GM19099 (cell line): ENCODE results near the gene MMP2.

ENCODE experiments used
- POLR2A ChIP-seq: IDR thresholded peaks from 3 replicates; pipeline ENCODE4 v1.6.1; 2011; ENCODE audit warnings: low read depth; ENCODE audit not compliant: insufficient read length; ENCODE audit errors: extremely low read depth

Gene MMP2

DNA sequence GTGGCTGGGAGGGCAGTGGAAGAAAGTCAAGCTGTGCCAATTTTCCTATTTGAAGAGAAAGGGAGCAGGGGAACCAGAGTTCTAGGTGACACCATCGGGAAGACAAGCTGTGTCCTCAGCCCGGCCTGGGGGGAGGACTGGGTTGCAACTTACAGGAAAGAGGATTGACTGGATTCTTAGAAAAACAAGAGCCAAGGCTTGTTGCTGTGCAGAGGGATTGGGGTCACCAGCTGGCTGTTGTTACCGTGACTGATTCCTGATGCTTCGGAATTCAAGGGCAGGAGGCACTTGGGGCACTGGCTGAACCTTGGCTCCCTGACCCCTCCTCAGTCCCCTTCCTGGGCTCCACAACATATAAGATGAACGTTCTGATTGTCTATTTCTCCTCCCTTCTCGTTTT, 16.8 kb upstream of the MMP2 start:
- no peak for TF ChIP-seq POLR2A

DNA sequence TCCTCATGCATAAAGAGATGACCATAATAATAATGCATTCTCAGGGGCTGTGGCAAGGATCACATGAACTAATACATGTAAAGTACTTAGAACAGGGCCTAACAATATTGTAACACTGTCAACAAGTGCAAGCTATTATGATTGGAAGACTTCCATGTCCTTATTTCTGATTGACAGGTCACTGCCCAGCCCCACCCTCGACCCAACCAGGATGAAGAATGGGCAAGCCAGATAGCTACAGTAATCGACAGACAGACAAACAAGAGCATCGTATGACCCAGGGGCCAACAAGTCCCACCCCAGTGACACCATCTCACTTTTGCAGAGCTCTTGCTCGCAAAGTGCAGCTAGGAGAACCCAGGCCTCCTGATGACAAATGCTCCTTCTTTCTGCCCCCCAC, 14.6 kb upstream of the MMP2 start:
- no peak for TF ChIP-seq POLR2A

DNA sequence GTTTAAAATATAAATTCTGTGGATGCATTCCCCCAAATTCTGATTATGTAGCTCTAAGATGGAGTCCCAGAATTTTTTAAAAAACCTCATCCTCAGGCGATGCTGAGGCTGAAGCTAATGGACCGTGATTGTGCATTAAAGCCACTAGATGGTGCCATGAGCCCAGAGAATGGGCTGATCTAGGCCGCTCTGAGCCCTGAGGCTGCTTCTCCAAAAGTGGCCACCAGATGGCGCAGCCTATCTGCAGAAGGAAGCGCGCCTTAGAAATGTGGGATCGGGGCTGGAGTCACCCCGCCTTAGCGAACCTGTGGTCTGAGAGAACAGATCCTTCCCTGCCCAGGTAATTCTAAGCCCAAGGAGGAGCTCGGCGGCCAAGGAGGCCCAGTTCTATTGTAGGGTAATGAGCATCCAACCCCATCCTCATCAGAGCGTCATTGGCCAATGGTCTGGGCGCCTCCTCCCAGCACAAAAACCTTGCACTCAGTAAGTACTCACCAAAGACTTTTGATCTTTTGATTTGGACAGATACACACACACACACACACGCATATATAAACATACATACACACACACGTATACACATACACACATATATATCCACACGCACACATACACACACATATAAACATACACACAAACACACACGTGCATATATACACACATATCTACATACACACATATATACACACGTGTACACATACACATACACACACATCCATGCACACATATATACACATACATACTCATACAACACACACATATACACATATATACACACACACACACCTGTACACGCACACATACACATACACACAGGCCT, 13.7 kb upstream of the MMP2 start:
- no peak for TF ChIP-seq POLR2A

DNA sequence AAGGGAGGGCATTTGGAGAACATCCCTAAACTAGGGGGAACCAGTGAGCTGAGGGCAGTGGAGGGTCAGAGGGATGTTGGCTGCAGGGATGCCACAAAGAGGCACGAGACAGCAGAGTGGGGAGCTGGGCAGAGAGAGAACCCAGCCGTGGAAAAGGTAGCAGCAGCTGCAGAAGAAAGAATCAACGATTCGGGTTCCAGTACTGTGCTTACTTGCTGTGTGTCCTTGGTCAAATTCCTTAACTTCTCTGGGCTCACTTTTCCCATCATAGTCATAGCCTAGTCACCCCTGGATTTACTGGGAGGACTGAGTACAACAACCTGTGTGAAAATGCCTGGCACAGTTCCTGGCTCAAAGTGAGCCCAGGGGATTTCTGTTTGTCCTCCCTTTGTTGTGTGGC, 12.8 kb upstream of the MMP2 start:
- TF ChIP-seq POLR2A, result no peak

DNA sequence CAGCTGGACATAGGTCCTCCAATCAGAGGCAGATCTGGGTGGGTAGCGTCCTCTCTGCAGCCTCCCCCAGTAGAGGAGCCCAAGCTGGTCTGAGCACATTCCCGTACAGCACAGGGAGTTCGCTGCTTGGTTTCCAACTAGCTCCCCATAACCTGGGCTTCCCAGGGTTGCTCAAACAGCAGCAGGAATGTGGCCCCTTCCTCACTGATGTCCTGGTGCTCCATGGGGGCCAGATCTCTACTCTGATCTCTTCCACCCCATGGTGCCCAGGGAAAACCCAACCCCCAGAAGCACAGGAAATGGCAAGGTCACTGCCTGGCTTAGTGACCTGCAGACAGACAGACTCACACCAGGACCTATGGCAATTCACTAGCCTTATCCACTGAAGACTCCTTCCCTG, 11.1 kb upstream of the MMP2 start:
- no peak for TF ChIP-seq POLR2A

DNA sequence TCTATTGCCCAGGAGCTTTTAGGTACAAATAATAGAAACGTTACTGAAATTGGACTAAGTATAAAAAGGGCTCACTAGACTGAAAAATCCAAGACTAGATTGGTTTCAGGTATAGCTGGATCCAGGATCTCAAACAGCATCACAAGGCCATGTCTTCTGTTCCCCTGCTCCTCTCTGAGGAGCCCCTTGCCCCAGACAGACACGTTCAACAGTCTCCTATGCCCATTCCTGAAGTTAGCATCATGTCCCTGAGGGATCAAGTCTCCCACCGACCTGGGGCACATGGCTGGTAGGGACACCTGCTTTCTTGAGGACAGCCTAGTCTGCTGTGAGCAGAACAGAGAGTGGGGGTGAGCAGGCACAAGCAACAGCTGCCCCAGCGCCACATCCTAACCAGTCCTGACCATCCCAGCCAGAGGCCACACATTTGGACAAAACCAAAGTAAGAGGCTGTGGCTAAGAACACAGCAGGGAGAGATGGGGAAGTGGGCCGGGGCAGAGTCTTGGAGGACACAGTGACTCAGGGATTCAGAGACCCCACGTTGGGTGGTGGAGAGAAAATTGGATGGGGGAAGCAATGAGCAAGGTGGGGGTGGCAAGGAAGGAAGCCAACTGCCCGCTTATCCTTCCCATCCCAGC, 10.5 kb upstream of the MMP2 start:
- no peak for TF ChIP-seq POLR2A

DNA sequence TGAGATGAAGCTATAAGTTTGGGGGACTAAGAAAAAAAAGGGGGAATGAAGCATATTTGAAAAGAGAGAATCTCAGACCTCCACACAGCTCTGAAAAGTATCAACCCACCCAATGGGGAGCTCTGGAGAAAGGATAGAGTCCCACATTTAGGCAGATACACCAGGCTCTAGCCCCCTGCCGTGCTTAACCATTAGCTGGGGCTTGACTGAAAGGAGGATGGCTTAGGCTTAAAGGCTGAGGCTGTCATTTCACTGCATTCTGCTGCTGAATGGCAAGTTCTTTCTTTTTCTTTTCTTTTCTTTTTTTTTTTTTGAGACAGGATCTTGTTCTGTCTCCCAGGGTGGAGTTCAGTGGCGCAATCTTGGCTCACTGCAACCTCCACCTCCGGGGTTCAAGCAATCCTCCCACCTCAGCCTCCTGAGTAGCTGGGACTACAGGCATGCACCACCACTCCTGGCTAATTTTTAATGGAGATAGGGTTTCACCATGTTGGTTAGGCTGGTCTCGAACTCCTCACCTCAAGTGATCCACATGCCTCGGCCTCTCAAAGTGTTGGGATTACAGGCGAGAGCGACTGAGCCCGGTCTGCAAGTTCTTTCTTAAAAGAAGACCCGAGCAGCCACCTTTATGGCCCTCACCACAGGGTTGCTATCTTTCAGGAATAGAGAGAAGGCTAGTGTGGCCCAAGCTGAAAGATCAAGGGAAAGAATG, 9.0 kb upstream of the MMP2 start:
- TF ChIP-seq POLR2A, result no peak

DNA sequence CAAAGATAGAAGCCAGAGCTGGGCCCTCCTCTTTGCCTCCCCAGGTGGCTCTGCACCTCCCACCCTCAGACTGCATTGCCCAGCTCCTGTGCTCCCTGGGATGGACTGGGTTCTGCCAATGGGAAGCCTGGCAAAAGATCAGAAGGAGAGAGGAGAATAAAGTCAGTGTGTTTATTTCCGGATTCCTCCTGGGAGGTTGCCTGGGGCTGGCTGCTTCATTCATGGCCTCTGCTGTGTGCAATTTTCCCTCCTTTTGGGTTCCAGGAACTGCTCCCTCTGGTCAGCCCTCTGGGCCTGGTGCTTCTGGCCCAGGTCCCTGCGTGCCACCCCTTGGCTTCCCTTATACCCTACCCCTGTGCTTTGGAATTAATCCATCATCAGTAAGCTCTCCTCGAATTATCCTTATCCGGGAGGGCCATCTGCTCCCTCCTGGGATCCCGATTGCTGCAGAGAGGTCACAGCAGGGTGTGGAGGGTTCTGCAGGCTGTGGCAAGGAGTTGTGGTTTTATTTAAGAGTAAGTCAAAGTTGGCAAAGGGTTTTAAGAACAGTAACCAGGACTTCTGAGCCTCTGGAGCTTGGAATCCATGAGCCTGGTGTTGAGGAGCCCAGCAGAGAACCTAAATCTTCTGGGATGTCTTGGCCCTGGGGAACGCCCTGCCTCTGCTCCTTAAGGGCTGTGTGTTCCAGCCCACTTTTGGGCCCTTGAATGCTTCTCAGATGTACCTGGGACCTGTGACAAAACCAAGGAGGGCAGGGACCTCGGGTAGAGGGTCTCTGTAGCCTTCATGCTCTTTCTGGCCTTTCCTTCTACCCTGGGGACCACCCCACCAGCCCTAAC, 8.2 kb upstream of the MMP2 start:
- TF ChIP-seq POLR2A, result no peak

DNA sequence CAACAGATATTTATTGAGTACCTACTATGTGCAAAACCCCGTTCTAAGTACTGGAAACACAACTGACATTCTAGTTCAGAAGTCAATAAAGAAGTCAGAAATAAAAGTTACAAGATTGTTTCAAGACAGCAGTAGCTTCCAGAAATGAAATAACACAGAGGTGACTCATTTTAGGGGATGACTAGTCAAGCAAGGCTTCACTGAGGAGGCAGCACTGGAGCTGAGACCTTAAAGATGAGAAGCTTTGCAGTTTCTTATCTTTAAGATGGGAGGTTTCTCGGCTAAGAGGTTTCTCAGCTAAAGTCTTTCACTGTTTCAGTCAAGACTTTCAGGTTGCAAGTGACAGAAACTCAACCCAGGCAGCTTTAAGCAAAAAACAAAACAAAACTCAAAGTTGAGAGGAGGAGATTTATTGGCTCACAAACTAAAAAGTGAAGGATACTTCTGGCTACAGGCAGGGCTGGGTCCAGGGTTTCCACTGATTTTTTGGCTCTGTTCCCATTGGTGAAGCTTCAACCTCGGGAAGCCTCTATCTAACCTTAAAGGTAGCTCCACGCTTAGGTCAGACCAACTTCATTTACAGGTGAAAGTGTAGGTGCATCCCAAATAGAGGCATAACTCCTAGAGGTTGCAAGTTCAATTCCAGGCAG, 7.4 kb upstream of the MMP2 start:
- no peak for TF ChIP-seq POLR2A

DNA sequence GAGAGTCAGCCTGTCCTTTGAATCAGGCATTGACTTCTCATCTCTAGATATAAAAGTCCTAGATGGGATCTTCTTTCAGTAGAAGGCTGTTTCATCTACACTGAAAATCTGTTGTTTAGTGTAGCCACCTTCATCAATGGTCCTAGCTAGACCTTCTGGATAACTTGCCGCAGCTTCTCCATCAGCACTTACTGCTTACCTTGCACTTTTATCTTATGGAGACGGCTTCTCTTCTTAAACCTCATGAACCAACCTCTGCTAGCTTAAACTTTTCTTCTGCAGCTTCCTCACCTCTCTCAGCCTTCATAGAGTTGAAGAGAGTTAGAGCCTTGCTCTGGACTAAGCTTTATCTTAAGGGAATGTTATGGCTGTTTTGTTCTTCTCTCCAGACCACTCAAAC, 5.4 kb upstream of the MMP2 start:
- no peak for TF ChIP-seq POLR2A

DNA sequence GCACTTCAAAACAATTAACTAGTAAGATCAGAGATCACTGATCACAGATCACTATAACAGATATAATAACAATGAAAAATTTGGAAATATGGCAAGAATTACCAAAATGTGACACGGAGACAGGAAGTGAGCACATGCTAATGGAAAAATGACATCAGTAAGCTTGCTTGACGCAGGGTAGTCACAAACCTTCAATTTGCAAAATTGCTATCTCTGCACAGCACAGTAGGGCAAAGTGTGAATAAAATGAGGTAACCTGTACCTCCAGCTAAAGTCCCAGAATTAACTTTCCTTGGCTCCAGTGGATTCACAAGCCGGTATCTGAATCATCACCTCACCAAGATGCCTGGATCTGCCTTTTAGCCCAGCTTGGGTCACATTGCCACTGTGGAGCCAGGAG, 4.2 kb upstream of the MMP2 start:
- no peak for TF ChIP-seq POLR2A

DNA sequence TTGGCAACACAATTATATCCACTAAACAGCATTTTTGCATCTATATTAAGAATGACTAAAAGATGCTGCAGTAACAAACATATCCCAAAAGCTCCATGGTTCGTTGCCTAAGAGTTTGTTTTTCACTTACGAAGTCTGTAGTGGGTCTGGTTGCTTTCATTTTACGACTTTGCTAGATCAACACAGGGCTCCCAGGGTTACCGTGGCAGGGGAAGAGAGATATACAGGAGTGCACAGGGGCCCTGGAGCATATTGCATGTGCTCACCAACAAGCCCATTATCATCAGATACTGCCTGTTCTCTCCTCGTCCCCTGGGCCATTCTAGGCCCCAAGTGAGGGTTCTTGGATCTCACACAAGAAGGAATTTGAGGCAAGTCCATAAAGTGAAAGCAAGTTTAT, 3.1 kb upstream of the MMP2 start:
- TF ChIP-seq POLR2A, result no peak

DNA sequence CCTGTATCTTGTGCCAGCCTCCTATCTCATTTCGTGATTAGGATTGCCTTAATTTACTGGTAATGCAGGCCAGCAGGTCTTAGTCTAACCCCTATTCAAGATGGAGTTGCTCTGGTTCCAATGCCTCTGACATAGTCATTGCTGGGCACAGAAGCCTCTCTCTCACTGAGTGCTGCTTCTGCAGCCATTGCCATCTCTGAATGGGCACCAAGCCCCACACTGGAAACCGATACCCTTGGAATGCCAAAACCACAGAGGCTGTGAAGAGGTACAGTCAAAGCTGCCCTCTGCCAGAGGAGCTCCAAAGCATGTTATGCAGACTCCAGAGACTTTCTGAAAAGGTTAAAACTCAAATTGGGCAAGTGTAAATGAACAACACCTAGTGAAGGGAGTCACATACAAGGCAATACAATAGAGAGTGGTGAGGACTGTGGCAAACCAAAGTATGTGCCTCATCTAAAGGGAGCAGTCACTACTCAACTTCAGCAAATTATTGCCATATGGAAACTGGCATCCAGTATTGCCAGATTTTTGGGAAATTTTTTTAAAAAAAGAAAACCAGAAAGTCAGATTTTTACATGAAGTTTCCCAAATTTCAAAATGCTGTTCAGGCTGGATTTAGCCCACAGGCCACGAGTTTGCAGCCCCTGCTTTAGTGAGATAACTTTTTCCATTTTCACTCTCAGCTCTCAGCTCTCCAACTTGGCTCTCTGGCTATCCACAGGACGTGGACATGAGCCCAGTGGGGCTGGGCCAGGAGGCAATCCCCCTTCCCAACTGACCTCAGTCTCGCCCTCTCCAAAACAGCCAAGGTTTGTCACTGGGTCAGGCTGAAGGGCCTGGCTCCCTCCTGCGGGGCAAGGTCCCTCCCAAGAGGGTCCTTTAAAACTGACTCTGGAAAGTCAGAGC, 2.1 kb upstream of the MMP2 start:
- TF ChIP-seq POLR2A, result no peak

DNA sequence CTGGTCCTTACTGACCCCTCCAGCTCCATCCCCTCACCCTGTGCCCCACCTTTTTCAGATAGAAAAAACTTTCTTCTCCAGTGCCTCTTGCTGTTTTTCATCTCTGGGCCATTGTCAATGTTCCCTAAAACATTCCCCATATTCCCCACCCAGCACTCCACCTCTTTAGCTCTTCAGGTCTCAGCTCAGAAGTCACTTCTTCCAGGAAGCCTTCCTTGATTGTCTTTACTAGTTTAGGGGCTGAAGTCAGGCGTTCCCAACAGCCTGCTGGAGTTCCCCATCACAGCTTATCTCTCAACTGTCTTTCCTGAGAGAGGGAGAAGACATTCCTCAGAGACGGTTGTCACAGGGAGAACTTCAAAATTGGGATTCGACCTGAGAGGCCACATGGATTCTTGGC, 1.3 kb upstream of the MMP2 start:
- no peak for TF ChIP-seq POLR2A
